Hematopoietic multipotent progenitor cell treated with erythropoietin and hydrocortisone succinate and interleukin-3 and kit ligand, for 15 days (in vitro differentiated cells): ENCODE data around the gene P2RY6.
"Not testable (repeated sequence)": the region's sequence is repeated elsewhere in the genome, so short reads cannot be mapped to it uniquely, and the experiment has no call there.

Source experiments
- DNase-seq: peaks from one replicate; pipeline ENCODE4 v3.0.0-alpha.2; 2015; ENCODE audit warnings: low spot score

P2RY6 gene, protein sequence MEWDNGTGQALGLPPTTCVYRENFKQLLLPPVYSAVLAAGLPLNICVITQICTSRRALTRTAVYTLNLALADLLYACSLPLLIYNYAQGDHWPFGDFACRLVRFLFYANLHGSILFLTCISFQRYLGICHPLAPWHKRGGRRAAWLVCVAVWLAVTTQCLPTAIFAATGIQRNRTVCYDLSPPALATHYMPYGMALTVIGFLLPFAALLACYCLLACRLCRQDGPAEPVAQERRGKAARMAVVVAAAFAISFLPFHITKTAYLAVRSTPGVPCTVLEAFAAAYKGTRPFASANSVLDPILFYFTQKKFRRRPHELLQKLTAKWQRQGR

DNA sequence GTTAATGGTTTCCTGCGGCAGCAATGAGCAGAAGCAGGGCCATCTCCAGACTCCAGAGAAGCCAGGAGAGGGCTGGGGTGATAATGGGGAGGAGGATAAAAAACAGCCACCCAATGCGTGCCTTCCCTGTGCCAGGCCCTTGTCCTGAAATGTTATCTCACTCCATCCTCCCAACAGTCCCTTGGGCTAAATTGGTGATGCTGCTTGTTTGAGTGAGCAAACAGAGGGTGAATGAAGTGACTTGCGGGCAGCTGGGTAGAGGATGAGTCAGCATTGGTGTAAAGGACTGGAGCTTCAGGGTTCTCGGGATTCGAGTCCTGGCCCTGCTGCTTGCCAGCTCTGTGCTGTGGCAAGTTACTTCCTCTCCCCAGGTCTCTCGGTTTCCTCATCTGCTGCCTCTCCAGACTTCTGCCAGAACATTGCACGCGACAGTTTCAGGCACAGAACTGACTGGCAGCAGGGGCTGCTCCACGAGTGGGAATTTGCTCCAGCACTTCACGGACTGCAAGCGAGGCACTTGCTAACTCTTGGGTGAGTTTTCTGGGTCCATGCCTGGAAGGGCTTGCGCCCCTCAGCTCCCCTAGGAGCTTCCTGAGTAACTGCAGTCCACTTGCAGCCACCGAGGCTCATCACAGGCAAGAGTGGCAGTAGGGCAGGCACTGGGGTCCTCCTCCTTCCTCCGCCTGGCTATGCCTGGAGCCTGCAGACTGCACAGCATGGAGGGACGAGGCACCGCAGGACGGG is at the start of gene P2RY6:
Gene P2RY6, plus strand, starts transcription at position 403 of the 744 bp plus-strand sequence. CDS start 24,181 bp downstream, outside the sequence.
- no peak for DNase-seq

DNA sequence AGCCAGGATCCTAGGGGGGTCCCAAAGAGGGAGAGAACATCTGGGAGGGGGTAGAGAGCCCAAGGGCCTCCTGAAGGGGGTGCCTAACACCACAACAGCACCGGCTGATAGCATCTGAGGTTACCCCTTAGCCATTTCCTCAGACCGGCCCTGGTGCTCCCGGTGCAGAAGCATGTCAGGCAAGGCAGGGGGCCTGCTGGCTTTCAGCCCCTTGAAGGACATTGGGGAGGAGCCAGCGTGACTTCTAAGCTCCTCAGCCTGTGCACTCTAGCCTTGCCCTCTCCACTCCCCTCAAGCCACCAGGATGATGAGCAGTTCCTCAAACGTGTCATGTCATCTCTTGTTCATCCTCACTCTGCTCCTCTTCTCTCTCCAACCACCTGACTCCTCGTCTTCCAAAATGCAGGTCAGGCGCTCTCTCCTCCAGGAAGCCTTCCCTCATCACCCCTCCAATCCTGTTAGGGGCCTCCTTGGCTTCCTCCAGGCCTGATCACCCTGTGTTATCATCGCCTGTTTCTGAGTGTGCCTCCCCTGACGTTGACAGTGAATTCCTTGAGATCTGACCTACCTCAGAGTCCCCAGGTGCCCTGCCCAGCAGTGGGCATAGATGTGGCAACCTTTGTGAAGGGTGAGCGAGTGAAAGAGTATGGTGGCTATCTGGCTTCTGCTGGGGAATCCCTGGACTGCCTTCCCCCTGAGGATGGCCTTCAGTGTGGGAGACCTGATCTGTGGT is 48.0 kb upstream of the P2RY6 start:
- no peak for DNase-seq

DNA sequence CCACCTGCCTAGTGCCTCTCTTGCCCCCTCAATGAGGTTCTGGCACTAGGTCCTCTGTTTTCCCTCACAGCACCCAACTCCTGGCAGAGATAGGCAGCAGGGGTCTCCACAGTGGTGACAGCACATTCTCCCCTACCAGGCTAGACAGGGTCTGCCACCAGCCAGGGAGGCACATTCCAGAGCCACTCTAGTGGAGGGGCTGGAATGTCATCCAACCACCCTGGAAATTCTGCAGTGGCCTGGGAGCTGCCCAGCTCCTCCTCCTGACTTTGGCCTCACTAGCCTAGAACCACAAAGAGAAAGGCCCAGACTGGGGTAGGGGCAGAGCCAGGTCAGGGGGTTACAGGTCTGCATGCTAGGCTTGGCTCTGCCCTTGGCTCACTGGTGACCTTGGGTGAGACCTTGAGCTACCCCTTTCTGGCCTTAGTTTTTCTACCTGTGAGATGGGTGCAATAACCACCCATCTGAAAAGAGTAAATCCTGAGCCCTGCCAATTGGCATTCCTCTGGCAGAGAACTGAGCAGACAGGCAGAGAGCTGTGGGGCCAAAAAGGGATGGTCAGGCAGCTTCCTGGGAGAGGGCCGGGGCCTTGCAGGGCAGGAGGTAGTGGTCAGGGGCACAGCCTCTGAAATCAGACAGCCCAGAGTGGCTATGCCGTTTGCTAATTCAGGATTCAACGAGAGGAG is 47.0 kb upstream of the P2RY6 start:
- DNase-seq: no peak

DNA sequence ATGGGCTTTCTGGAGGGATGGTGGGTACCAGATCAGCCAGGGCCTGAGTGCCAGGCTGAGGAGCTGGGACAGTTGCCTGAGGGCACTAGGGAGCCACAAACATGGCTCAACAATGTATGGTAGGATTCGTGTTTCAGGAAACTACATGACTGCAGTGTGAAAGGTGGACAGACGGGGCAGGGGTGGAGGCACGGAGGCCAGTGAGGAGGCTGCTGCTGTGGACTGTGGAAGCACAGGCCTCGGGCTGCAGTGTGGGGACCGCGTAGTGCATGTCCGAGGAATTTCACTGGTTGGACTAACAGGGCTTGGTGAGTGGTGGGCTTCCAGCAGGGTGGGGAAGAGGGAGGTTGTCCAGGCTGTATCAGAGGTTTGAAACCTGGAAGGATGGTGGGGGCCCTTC is 46.3 kb upstream of the P2RY6 start:
- DNase-seq: no peak

DNA sequence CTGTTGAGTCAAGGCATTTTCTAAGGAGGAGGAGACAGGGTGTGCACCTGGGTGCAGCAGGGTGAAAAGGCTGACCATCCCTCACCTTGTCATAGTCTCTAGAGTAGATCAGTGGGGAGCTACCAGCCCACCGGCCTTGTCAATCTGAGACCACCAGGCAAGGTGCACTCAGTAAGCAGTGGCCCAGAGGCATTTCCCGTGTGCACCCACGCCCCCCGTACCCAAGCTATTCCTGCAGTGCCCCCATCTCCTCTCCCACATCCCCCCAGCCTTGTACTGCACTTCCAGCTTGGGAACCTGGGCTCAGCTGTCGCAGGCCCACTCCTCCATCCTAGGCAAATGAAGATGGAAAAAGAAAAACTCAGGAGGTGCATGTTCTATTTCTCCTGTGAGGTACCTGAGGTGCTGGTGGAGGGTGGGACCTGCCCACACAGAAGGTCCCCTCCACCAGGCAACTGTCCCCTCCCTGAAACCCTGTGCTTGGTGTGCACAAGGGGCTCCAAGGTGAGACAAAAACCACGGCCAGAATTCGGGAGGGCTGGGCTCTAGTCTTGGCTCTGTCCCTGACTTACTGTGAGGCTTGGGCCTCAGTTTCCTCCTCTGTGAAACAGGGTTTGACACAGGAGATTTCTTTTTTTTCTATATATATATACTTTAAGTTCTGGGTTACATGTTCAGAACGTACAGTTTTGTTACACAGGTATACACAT is 45.7 kb upstream of the P2RY6 start:
- no peak for DNase-seq

DNA sequence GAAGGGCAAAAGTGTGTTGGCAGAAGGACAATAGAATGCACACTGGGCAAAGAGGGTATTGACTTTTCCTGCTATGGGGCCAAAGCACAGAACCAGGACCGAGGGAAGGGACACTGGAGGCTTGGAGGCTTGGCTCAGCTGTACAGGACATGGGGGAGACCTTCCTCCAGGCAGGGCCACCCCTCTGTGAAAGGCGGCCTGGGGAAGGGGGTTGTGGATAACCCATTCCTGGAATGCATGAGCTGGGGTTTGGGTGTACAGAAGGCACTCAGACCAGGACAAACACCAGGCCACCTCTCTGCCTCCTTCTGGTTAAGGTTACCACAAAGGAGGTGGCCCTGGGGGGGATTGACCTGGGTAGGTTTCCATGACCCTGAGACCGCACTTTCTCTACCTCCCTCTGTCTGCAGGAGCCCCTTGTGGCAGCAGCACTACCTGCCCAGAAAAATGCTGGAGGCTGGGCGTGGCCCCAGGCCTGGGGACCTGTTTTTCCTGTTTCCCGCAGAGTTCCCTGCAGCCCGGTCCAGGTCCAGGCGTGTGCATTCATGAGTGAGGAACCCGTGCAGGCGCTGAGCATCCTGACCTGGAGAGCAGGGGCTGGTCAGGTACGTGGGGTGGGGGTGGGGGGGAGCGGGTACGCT is 44.4 kb upstream of the P2RY6 start:
- DNase-seq: no peak

DNA sequence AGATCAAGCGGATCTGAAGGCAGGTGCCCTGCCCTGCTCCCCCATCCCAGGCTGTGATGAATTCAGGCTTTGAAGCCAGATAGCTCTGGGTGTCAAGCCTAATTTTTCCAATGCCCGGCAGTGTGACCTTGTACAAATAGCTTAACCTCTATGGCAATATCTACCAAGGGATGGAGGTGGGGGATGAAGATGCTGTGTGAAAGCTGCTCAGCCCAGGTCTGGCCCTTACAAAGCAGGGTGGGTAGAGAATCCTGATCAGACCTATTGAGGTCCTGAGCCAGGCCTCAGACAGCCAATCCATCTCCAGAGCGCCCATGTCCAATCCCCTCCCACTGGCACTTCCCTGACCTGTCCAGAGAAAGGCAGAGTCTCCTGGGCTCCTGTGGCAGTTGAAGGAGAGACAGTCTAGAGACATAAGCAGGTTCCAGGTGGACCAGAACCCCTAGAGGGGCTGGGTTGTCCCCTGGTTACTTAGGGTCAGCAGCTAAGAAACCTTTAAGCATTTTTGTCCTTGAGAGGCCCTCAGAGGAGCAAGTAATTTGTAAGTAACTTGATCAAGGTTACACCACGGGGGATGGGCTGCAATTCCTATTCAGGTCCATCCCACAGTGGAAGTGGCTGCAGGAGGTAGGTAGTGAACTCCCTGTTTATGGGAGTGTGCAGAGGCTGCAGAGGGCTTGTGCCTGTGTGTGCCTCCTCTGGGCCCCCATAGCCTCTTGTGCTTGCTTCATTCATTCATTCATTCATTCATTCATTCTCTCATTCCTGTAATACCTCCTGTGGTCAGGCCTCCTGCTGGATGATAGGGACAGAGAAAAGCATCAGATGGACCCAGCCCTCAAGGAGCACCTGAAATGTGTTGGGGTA is 43.6 kb upstream of the P2RY6 start:
- no peak for DNase-seq

DNA sequence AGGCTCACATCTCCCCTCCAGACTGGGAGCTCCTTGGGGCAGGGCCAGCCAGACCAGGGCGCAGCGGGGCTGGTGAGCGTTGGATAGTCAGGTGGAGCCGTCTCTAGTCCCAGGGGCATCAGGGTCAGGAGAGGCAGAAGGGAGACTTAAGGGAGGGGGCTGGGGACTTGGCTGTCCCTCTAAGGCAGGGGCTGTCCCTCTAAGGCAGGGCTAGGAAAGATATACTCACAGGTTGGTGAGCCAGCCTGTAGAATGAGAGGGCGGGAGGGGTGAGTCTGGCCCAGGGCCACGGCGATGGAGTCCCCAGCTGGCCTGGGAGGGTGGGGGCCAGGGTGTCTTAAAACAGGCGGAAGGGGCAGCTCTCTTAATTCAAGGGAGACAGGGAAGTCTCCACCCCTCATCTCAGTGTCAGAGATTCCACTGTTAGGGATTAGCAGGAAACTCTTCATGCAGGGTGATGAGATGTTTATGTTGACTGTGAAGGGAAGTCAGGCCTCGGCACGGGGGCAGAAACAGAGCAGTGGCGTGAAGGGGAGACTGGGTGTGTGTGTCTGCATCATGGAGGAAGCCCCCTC is 42.7 kb upstream of the P2RY6 start:
- no peak for DNase-seq

DNA sequence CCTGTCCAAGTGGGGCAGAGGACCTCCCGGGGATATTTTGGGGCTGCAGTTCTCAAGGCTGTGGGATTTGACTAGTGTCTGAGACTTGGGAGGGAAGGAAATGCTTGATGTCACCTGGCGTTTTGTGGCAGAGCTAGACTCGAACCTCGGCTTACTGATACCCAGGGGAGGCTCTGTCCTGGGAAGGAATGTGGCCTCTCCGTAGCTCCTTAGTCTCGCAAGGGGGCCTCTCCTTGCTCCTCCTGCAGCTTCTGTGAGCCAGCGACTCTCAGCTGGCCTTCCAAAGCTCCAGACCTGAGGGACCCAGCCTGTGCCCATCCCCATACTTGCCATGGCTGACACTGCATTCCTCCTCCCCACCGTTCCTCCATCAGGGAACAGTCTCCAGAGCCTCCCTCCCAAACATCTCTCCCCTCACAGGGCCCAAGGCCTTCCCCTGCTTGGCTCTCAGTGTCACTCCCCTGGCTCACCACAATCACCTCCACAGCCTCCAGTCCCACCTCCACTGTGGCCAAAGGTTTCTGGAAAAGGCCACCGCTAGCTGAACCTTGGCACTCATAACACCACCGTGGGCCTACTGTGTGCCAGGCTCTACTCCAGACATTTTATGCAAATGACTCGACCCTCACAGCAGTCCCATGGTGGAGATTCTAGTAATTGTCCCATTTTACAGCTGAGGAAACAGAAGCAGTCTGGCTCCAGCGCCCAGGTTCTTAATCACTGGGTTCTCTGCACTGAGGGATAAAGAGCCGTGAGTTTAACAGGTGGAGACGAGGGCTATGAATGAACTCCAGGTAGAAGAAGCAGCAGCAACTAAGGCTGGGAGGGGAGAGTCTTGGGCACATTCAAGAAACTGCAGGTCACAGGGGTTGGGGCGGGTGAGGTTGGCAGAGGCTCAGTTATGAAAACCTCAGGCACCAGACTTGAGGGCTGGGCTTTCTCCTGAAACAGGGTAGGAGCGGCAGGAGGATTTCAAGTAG is 42.0 kb upstream of the P2RY6 start:
- DNase-seq: no peak

DNA sequence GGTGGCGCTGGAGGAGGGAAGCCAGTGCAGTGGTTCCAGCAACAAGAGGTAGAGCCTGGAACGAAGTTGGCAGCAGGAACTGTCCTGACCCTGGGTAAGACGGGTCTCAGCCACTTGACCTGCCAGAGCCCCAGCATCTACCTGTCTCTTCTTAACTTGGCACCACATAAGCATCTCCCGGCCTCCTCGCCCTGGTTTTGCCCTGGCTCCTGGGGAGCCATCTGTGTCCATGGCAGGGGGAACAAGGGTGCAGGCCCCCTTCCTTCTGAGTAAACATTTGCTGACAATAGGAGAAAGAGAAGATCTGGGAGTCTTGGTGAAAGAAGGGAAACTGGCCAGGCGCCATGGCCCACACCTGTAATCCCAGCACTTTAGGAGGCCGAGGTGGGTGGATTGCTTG is 41.2 kb upstream of the P2RY6 start:
- no peak for DNase-seq

DNA sequence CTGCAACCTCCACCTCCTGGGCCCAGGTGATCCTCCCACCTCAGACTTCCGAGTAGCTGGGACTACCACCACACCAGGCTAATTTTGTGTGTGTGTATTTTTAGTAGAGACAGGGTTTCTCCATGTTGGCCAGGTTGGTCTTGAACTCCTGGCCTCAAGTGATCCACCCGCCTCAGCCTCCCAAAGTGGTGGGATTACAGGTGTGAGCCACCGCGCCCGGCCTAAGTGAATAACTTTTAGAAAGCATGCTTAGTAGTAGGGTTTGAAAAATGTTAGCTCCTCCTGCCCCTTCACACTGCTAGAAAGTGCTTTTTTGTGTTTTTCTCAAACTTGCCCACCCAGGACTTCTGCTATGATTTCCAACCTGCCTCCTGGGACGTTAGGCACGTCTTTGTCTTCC is 39.7 kb upstream of the P2RY6 start:
- DNase-seq: not testable (repeated sequence)

DNA sequence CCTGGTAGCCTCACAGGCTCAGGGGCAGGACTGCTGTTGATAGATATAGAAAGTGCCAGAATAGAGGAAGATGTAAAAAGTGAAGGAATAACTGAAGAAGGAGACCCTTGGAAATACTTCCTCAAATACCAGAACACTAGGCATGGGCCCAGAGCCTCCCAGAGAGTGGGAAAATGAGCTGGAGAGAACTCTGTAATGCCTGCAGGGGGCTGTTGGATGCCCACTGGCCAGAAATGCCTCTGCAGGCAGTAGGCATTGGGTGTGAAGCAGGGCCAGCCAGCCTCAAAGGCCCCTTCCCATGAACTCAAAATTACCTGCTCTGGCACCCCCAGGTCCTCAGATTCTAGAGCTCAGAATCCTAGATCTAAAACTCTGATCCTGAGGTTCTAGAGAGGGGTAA is 38.9 kb upstream of the P2RY6 start:
- DNase-seq: no peak

DNA sequence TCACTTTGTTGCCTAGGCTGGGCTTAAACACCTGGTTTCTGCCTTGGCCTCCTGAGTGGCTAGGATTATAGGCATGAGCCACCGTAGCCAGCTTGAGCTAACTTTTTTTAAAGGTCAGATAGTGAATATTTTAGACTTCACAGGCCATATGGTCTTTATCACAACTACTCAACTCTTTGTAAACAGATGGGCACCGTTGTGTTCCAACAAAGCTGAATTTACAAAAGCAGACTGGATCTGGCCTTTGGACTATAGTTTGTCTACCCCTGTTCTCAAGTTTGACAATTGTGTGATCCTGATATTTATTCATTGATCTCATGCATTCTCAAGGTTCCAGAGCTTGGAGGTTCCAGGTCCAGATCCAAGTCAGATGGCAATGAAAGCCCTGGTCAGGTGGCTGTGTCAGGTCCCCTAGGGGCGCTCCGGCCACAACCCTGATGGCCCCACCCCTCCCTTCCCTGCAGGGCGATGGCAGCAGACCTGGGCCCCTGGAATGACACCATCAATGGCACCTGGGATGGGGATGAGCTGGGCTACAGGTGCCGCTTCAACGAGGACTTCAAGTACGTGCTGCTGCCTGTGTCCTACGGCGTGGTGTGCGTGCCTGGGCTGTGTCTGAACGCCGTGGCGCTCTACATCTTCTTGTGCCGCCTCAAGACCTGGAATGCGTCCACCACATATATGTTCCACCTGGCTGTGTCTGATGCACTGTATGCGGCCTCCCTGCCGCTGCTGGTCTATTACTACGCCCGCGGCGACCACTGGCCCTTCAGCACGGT is 38.3 kb upstream of the P2RY6 start:
- DNase-seq: no peak

DNA sequence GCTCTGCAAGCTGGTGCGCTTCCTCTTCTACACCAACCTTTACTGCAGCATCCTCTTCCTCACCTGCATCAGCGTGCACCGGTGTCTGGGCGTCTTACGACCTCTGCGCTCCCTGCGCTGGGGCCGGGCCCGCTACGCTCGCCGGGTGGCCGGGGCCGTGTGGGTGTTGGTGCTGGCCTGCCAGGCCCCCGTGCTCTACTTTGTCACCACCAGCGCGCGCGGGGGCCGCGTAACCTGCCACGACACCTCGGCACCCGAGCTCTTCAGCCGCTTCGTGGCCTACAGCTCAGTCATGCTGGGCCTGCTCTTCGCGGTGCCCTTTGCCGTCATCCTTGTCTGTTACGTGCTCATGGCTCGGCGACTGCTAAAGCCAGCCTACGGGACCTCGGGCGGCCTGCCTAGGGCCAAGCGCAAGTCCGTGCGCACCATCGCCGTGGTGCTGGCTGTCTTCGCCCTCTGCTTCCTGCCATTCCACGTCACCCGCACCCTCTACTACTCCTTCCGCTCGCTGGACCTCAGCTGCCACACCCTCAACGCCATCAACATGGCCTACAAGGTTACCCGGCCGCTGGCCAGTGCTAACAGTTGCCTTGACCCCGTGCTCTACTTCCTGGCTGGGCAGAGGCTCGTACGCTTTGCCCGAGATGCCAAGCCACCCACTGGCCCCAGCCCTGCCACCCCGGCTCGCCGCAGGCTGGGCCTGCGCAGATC is 37.5 kb upstream of the P2RY6 start:
- no peak for DNase-seq

DNA sequence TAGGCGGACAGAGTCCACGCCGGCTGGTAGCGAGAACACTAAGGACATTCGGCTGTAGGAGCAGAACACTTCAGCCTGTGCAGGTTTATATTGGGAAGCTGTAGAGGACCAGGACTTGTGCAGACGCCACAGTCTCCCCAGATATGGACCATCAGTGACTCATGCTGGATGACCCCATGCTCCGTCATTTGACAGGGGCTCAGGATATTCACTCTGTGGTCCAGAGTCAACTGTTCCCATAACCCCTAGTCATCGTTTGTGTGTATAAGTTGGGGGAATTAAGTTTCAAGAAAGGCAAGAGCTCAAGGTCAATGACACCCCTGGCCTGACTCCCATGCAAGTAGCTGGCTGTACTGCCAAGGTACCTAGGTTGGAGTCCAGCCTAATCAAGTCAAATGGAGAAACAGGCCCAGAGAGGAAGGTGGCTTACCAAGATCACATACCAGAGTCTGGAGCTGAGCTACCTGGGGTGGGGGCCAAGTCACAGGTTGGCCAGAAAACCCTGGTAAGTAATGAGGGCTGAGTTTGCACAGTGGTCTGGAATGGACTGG is 36.8 kb upstream of the P2RY6 start:
- no peak for DNase-seq

DNA sequence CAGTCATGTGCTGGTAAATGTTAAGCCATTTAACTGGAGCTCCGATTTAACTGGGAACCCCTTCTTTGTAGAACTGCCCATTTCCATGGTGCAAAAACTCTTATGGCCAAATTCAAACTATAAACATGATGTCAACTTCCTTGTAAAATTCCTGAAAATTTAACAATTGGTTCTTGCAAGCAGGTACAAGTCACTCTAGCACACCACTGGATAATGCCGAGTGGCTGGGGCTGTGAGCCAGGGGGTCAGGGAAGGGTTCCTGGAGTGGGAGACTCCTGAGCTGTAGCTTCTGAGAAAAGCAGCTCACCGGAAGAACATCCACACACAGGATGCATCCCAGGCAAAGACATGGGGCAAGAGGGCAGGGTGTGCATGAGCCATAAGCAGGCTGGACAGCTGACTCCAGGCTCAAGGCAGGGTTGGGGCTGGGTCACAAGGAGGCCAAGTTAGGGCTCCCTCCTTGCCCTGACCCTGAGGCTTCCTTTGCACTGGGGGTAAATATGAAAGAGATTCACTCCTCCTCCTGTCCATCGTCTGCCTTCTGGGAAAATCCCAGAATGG is 35.9 kb upstream of the P2RY6 start:
- no peak for DNase-seq

DNA sequence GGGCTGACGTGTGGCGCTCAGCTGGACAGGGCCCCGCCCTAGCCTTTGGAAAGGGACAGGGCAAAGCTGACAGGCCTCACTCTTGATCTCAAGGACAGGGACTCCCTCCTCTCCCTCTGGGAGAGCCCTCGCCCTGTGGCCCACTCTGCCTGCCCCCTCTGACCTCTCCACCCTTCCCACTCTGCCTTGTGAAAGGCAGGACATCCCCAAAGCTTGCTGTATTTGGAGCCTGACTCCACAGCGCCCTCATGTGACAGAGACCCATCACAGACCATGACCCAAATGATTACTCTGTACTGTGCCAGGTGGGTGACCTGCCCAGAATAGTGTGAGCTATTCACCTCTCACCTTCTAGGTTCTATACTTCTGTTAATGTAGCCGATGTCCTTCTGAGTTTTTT is 35.3 kb upstream of the P2RY6 start:
- peak; percentile 28 for DNase-seq
